HEK293 (cell line): ENCODE measurements around the gene KLHL20.

Experiments
- BCL11A ChIP-seq: fragments of 450-650 bp; formaldehyde crosslinking; IDR thresholded peaks from 2 replicates; pipeline ENCODE4 v1.5.1; 2016; ENCODE audit warnings: low read depth, missing biosample characterization, missing genetic modification characterization
- EGR2 ChIP-seq: fragments of 450-650 bp; formaldehyde crosslinking; IDR thresholded peaks from 2 replicates; pipeline ENCODE4 v1.5.1; 2016; ENCODE audit warnings: low read depth, missing biosample characterization, missing genetic modification characterization
- FEZF1 ChIP-seq: fragments of 450-650 bp; formaldehyde crosslinking; IDR thresholded peaks from 2 replicates; pipeline ENCODE4 v1.5.1; 2016; ENCODE audit warnings: missing biosample characterization, missing genetic modification characterization
- HOXA7 ChIP-seq: sonication (generic); formaldehyde crosslinking; IDR thresholded peaks from 2 replicates; pipeline ENCODE4 v1.8.1; 2022; ENCODE audit warnings: missing genetic modification reagents, borderline replicate concordance
- KLF10 ChIP-seq: fragments of 450-650 bp; IDR thresholded peaks from 2 replicates; pipeline ENCODE4 v1.5.1; 2018; ENCODE audit warnings: missing biosample characterization, mild to moderate bottlenecking, missing genetic modification characterization
- ZBTB10 ChIP-seq: fragments of 450-650 bp; formaldehyde crosslinking; IDR thresholded peaks from 2 replicates; pipeline ENCODE4 v1.5.1; 2016; ENCODE audit warnings: missing biosample characterization, missing genetic modification characterization
- ZBTB17 ChIP-seq: fragments of 450-650 bp; formaldehyde crosslinking; IDR thresholded peaks from 2 replicates; pipeline ENCODE4 v1.5.1; 2016; ENCODE audit warnings: missing biosample characterization, missing genetic modification characterization
- ZBTB8A ChIP-seq: fragments of 450-650 bp; formaldehyde crosslinking; IDR thresholded peaks from 2 replicates; pipeline ENCODE4 v1.5.1; 2016; ENCODE audit warnings: missing biosample characterization, missing genetic modification characterization
- ZNF121 ChIP-seq: fragments of 450-650 bp; formaldehyde crosslinking; IDR thresholded peaks from 2 replicates; pipeline ENCODE4 v1.5.1; 2016; ENCODE audit warnings: missing biosample characterization, missing genetic modification characterization
- ZNF132 ChIP-seq: fragments of 450-650 bp; formaldehyde crosslinking; IDR thresholded peaks from 2 replicates; pipeline ENCODE4 v1.5.1; 2017; ENCODE audit warnings: missing biosample characterization, missing genetic modification characterization, borderline replicate concordance
- ZNF140 ChIP-seq: fragments of 450-650 bp; formaldehyde crosslinking; IDR thresholded peaks from 2 replicates; pipeline ENCODE4 v1.5.1; 2016; ENCODE audit warnings: missing biosample characterization, missing genetic modification characterization
- ZNF148 ChIP-seq: fragments of 450-650 bp; formaldehyde crosslinking; IDR thresholded peaks from 2 replicates; pipeline ENCODE4 v1.5.0; 2017; ENCODE audit warnings: missing biosample characterization, missing genetic modification characterization, borderline replicate concordance
- ZNF23 ChIP-seq: fragments of 450-650 bp; formaldehyde crosslinking; IDR thresholded peaks from 2 replicates; pipeline ENCODE4 v1.5.1; 2016; ENCODE audit warnings: missing biosample characterization, missing genetic modification characterization, borderline replicate concordance
- ZNF24 ChIP-seq: fragments of 450-650 bp; formaldehyde crosslinking; IDR thresholded peaks from 2 replicates; pipeline ENCODE4 v1.5.1; 2016; ENCODE audit warnings: missing biosample characterization, missing genetic modification characterization
- ZNF248 ChIP-seq: fragments of 450-650 bp; formaldehyde crosslinking; IDR thresholded peaks from 2 replicates; pipeline ENCODE4 v1.5.1; 2017; ENCODE audit warnings: missing biosample characterization, missing genetic modification characterization
- ZNF274 ChIP-seq, 2 experiments: fragments of 200-500 bp in 1 of 2; fragments of 450-650 bp in 1 of 2; sonication (Bioruptor generic) in 1 of 2; formaldehyde crosslinking in 1 of 2; IDR thresholded peaks; 2 replicates each; pipeline versions ENCODE4 v1.5.1 to v1.6.1; 2014 to 2016; ENCODE audit warnings: borderline replicate concordance in 1 of 2, inconsistent platforms in 1 of 2, low read length in 1 of 2, missing biosample characterization in 1 of 2, missing genetic modification characterization in 1 of 2
- ZNF280D ChIP-seq: fragments of 450-650 bp; formaldehyde crosslinking; IDR thresholded peaks from 2 replicates; pipeline ENCODE4 v1.5.1; 2016; ENCODE audit warnings: missing biosample characterization, missing genetic modification characterization
- ZNF341 ChIP-seq: fragments of 450-650 bp; formaldehyde crosslinking; IDR thresholded peaks from 2 replicates; pipeline ENCODE4; 2016; ENCODE audit warnings: low read depth, missing biosample characterization, missing genetic modification characterization
- ZNF560 ChIP-seq: fragments of 450-650 bp; formaldehyde crosslinking; IDR thresholded peaks from 2 replicates; pipeline ENCODE4 v1.5.1; 2017; ENCODE audit warnings: missing biosample characterization, missing genetic modification characterization, borderline replicate concordance
- ZNF561 ChIP-seq: fragments of 450-650 bp; IDR thresholded peaks from 2 replicates; pipeline ENCODE4 v1.5.1; 2018; ENCODE audit warnings: missing biosample characterization, missing genetic modification characterization, borderline replicate concordance
- ZNF610 ChIP-seq: fragments of 450-650 bp; formaldehyde crosslinking; IDR thresholded peaks from 2 replicates; pipeline ENCODE4 v1.5.1; 2016; ENCODE audit warnings: missing biosample characterization, missing genetic modification characterization, borderline replicate concordance
- ZNF623 ChIP-seq: fragments of 450-650 bp; formaldehyde crosslinking; IDR thresholded peaks from 2 replicates; pipeline ENCODE4 v1.5.1; 2016; ENCODE audit warnings: missing biosample characterization, missing genetic modification characterization
- ZNF626 ChIP-seq: fragments of 450-650 bp; sonication (Bioruptor Pico); formaldehyde crosslinking; IDR thresholded peaks from 2 replicates; pipeline ENCODE4 v1.5.1; 2018; ENCODE audit warnings: missing biosample characterization, missing genetic modification characterization, inconsistent platforms
- ZNF692 ChIP-seq: fragments of 450-650 bp; formaldehyde crosslinking; IDR thresholded peaks from 2 replicates; pipeline ENCODE4 v1.5.1; 2016; ENCODE audit warnings: missing biosample characterization, missing genetic modification characterization
- ZNF701 ChIP-seq: fragments of 450-650 bp; formaldehyde crosslinking; IDR thresholded peaks from 2 replicates; pipeline ENCODE4 v1.5.1; 2016; ENCODE audit warnings: missing biosample characterization, missing genetic modification characterization
- ZNF777 ChIP-seq: fragments of 450-650 bp; formaldehyde crosslinking; IDR thresholded peaks from 2 replicates; pipeline ENCODE4 v1.5.1; 2017; ENCODE audit warnings: missing biosample characterization, missing genetic modification characterization, borderline replicate concordance
- ZNF830 ChIP-seq: fragments of 450-650 bp; IDR thresholded peaks from 2 replicates; pipeline ENCODE4 v1.5.0; 2018; ENCODE audit warnings: missing biosample characterization, missing genetic modification characterization, low read depth, mild to moderate bottlenecking, moderate library complexity
- ZSCAN4 ChIP-seq: fragments of 450-650 bp; formaldehyde crosslinking; IDR thresholded peaks from 2 replicates; pipeline ENCODE4 v1.5.1; 2017; ENCODE audit warnings: missing biosample characterization, missing genetic modification characterization

KLHL20 gene

GRCh38 chr1:173714759-173715537, at the start of gene KLHL20 (continued):
- TF ChIP-seq ZBTB10 (tag by site-specific recombination): peak; percentile 48
- no peak for TF ChIP-seq HOXA7 (CRISPR knock-in tag)
- TF ChIP-seq ZNF626 (tag by site-specific recombination): 0 out of 2 replicates have a peak, but pooled peaks have one; percentile 41
- TF ChIP-seq ZNF132: no peak
- TF ChIP-seq ZNF341 (tag by site-specific recombination): peak; percentile 52; the same call in 1 of the 2 replicates
- peak; percentile 97 for TF ChIP-seq ZBTB17
- TF ChIP-seq ZNF121 (tag by site-specific recombination): 0 out of 2 replicates have a peak, but pooled peaks have one; percentile 47
- peak; percentile 95 for TF ChIP-seq ZNF610 (tag by site-specific recombination)
- peak; percentile 71 for TF ChIP-seq KLF10 (tag by site-specific recombination)
- no peak for TF ChIP-seq ZNF274 (IDR thresholded peaks at IDR 0.05; ENCODE audit: low read length)
- TF ChIP-seq ZNF274 (tag by site-specific recombination; IDR thresholded peaks at IDR 0.05; ENCODE audit: borderline replicate concordance): no peak
- TF ChIP-seq ZNF830: no peak
- TF ChIP-seq ZNF777 (tag by site-specific recombination): no peak
- TF ChIP-seq EGR2 (tag by site-specific recombination): peak; percentile 78
- peak; percentile 86 for TF ChIP-seq ZNF692 (tag by site-specific recombination)
- no peak for TF ChIP-seq ZNF23 (tag by site-specific recombination)
- TF ChIP-seq ZBTB8A: peak; percentile 74
- TF ChIP-seq BCL11A (tag by site-specific recombination): no peak
- no peak for TF ChIP-seq ZNF248 (tag by site-specific recombination)
- peak; percentile 63; the same call in 1 of the 2 replicates for TF ChIP-seq ZNF24 (tag by site-specific recombination)
- no peak for TF ChIP-seq ZNF560 (tag by site-specific recombination)
- TF ChIP-seq ZNF623 (tag by site-specific recombination): 0 out of 2 replicates have a peak, but pooled peaks have one; percentile 19
- no peak for TF ChIP-seq ZNF140 (tag by site-specific recombination)
- TF ChIP-seq FEZF1 (tag by site-specific recombination): no peak
- 0 out of 2 replicates have a peak, but pooled peaks have one; percentile 51 for TF ChIP-seq ZNF561
- TF ChIP-seq ZNF701 (tag by site-specific recombination): no peak
- TF ChIP-seq ZNF280D (tag by site-specific recombination): 0 out of 2 replicates have a peak, but pooled peaks have one; percentile 13
- 0 out of 2 replicates have a peak, but pooled peaks have one; percentile 49 for TF ChIP-seq ZSCAN4 (tag by site-specific recombination)
- TF ChIP-seq ZNF148 (tag by site-specific recombination): no peak
